ENCODE data around the gene C5orf63.

DNA sequence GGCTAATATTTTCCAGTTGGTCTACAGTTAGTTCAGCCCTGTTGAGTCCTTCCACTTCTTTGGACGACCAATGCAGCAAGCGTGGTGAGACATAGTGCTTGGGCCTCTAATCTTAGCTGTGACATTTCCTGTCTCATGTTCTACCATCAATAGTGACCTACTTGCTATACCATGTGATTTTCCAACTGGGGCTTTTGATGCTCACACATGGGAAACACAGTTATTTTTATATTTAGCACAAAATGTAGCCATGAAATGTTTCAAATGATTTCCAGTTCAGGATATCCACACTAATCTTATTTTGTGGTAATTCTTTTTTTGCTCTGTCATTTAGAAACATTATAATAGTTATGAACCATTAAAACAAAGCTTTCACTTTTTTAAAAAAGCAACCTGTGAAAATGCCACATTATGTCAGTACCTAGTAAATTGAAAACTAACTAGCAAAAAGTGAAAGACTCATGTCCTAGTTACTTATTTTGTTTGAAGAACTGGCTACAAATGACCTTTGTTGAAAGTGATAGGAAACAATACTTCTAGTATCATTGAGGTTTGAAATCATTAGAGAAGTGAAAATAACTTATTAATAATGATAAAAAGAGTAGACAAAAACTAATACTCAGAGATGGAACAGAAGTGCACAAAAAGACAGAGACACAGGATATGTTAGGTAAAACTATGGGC lies 61.2 kb downstream of the C5orf63 start:
- TF ChIP-seq, protein P1, sequence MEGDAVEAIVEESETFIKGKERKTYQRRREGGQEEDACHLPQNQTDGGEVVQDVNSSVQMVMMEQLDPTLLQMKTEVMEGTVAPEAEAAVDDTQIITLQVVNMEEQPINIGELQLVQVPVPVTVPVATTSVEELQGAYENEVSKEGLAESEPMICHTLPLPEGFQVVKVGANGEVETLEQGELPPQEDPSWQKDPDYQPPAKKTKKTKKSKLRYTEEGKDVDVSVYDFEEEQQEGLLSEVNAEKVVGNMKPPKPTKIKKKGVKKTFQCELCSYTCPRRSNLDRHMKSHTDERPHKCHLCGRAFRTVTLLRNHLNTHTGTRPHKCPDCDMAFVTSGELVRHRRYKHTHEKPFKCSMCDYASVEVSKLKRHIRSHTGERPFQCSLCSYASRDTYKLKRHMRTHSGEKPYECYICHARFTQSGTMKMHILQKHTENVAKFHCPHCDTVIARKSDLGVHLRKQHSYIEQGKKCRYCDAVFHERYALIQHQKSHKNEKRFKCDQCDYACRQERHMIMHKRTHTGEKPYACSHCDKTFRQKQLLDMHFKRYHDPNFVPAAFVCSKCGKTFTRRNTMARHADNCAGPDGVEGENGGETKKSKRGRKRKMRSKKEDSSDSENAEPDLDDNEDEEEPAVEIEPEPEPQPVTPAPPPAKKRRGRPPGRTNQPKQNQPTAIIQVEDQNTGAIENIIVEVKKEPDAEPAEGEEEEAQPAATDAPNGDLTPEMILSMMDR (IDR thresholded peaks at IDR 0.05; ENCODE audit: poor library complexity, severe bottlenecking), result no peak
- TF ChIP-seq POLR2AphosphoS5 (IDR thresholded peaks at IDR 0.05) (no peak), SMC3 (conservative IDR thresholded peaks at IDR 0.05; ENCODE audit: poor library complexity) (no peak), EP300 (conservative IDR thresholded peaks at IDR 0.05; ENCODE audit: poor library complexity, severe bottlenecking) (no peak), RAD21 (conservative IDR thresholded peaks at IDR 0.05) (no peak)
